Mononuclear cell (primary cell): ENCODE data around the gene PRKAR1A. TPM values are rescaled to one million over a fixed set of nuclear protein-coding genes. Genes with fewer than 3 reads are reported as not detected.

Source experiments
- H3K27me3 ChIP-seq: 2 replicates; pipeline ENCODE4 v1.6.0; 2011; ENCODE audit warnings: low read length, control low read depth; ENCODE audit not compliant: insufficient read depth
- H3K4me1 ChIP-seq: 2 replicates; pipeline ENCODE4 v1.5.1; 2011; ENCODE audit warnings: mild to moderate bottlenecking, low read length, control low read depth; ENCODE audit not compliant: insufficient read depth
- H3K4me3 ChIP-seq: 2 replicates; pipeline ENCODE4 v1.5.1; 2011; ENCODE audit warnings: mild to moderate bottlenecking, low read length, moderate library complexity
- H3K9me3 ChIP-seq: 2 replicates; pipeline ENCODE4 v1.5.1; 2011; ENCODE audit warnings: low read depth, mild to moderate bottlenecking, control low read depth, low read length
- total RNA-seq: library from RNA; depleted of rRNA; stranded (reverse); fragments of >200 nt; gene quantifications from one replicate; pipeline ENCODE4 v1.2.3, GENCODE V29; 2012

Gene PRKAR1A
- total RNA-seq, 1 donor, result 97.8 TPM

- Histone ChIP-seq H3K27me3 (peaks cover 16% of the 10 kb centered on the region), H3K4me3 (no peak overlapping the region), H3K9me3 (no peaks in the 10 kb centered on the region), H3K4me1 (peaks cover 20% of the 10 kb centered on the region)
Measured at GRCh38 chr17:68592009-68592408, 79.8 kb downstream of the PRKAR1A start.

GRCh38 chr17:68592682-68593641 lies 80.7 kb downstream of the PRKAR1A start:
- H3K27me3 ChIP-seq, result peaks cover 21% of the 10 kb centered on the region
- H3K4me3 ChIP-seq, result no peak overlapping the region
- H3K9me3 ChIP-seq, result no peaks in the 10 kb centered on the region
- peaks cover 20% of the 10 kb centered on the region for H3K4me1 ChIP-seq

- no peaks in the 10 kb centered on the region for H3K9me3 ChIP-seq
- H3K4me3 ChIP-seq, result no peak overlapping the region
- peaks cover 37% of the 10 kb centered on the region for H3K27me3 ChIP-seq
- H3K4me1 ChIP-seq, result peaks cover 32% of the 10 kb centered on the region
Measured at GRCh38 chr17:68594552-68594951, 82.3 kb downstream of the PRKAR1A start.

GRCh38 chr17:68595496-68595895 lies 83.3 kb downstream of the PRKAR1A start:
- H3K4me3 ChIP-seq, result no peak overlapping the region
- no peaks in the 10 kb centered on the region for H3K9me3 ChIP-seq
- peaks cover 44% of the 10 kb centered on the region for H3K27me3 ChIP-seq
- peaks cover 42% of the 10 kb centered on the region for H3K4me1 ChIP-seq

- Histone ChIP-seq H3K27me3 (peaks cover 44% of the 10 kb centered on the region), H3K4me3 (no peak overlapping the region), H3K9me3 (no peaks in the 10 kb centered on the region), H3K4me1 (peaks cover 44% of the 10 kb centered on the region)
Measured at GRCh38 chr17:68595986-68596385, 83.8 kb downstream of the PRKAR1A start.

- Histone ChIP-seq H3K9me3 (no peaks in the 10 kb centered on the region), H3K4me1 (peaks cover 48% of the 10 kb centered on the region), H3K27me3 (peaks cover 44% of the 10 kb centered on the region), H3K4me3 (no peak overlapping the region)
Measured at GRCh38 chr17:68596411-68596945, 84.2 kb downstream of the PRKAR1A start.

GRCh38 chr17:68598074-68598473 lies 85.8 kb downstream of the PRKAR1A start:
- H3K4me1 ChIP-seq, result peaks cover 63% of the 10 kb centered on the region
- no peaks in the 10 kb centered on the region for H3K9me3 ChIP-seq
- H3K4me3 ChIP-seq, result no peak overlapping the region
- peaks cover 51% of the 10 kb centered on the region for H3K27me3 ChIP-seq

- peaks cover 67% of the 10 kb centered on the region for H3K4me1 ChIP-seq
- H3K27me3 ChIP-seq, result peaks cover 47% of the 10 kb centered on the region
- H3K4me3 ChIP-seq, result no peak overlapping the region
- no peaks in the 10 kb centered on the region for H3K9me3 ChIP-seq
Measured at GRCh38 chr17:68598545-68598961, 86.3 kb downstream of the PRKAR1A start.

- Histone ChIP-seq H3K27me3 (peaks cover 46% of the 10 kb centered on the region), H3K4me1 (peaks cover 71% of the 10 kb centered on the region)
Measured at GRCh38 chr17:68599091-68599490, 86.9 kb downstream of the PRKAR1A start.

GRCh38 chr17:68599552-68600066 lies 87.4 kb downstream of the PRKAR1A start:
- peaks cover 46% of the 10 kb centered on the region for H3K27me3 ChIP-seq
- peak overlapping the region; percentile 39 for H3K4me3 ChIP-seq

More at GRCh38 chr17:68599091-68599490, 86.9 kb downstream of the PRKAR1A start:
- H3K9me3 ChIP-seq, result no peaks in the 10 kb centered on the region
- no peak overlapping the region for H3K4me3 ChIP-seq

GRCh38 chr17:68600067-68600930 lies 88.1 kb downstream of the PRKAR1A start:
- peaks cover 64% of the 10 kb centered on the region for H3K4me1 ChIP-seq
- H3K9me3 ChIP-seq, result no peaks in the 10 kb centered on the region
- H3K4me3 ChIP-seq, result peak overlapping the region; percentile 39
- H3K27me3 ChIP-seq, result peaks cover 46% of the 10 kb centered on the region

More at GRCh38 chr17:68599552-68600066, 87.4 kb downstream of the PRKAR1A start:
- no peaks in the 10 kb centered on the region for H3K9me3 ChIP-seq
- peaks cover 71% of the 10 kb centered on the region for H3K4me1 ChIP-seq

Other genes with a start within 250 kb of the PRKAR1A start
- 35.9 TPM for gene SLC16A6, start 221.3 kb upstream of the PRKAR1A start, total RNA-seq
- 18.5 TPM for gene ARSG, start 220.9 kb upstream of the PRKAR1A start, total RNA-seq
- gene WIPI1, start 54.9 kb upstream of the PRKAR1A start, total RNA-seq, result 17.8 TPM
- gene FAM20A, start 88.9 kb downstream of the PRKAR1A start, total RNA-seq, result 2.4 TPM